H9 (cell line): Measurements from ENCODE around the gene DSCAM. TPM values are rescaled to one million over a fixed set of nuclear protein-coding genes. Genes with fewer than 3 reads are reported as not detected.

ENCODE experiments used
- DNase-seq: peaks from one replicate; pipeline ENCODE4 v3.0.0-alpha.2; 2017
- H2AFZ ChIP-seq: one replicate; pipeline ENCODE4 v1.6.1; 2013; ENCODE audit warnings: mild to moderate bottlenecking, low read length, control low read depth, moderate library complexity
- H2AK5ac ChIP-seq: 2 replicates; pipeline ENCODE4 v1.6.1; 2013; ENCODE audit warnings: low read length, control low read depth, mixed read lengths; ENCODE audit not compliant: insufficient read length
- H2BK120ac ChIP-seq: one replicate; pipeline ENCODE4 v1.6.1; 2013; ENCODE audit warnings: low read depth, mild to moderate bottlenecking, low read length, control low read depth, inconsistent platforms; ENCODE audit not compliant: poor library complexity, severe bottlenecking
- H2BK12ac ChIP-seq: 2 replicates; pipeline ENCODE4 v1.6.1; 2013; ENCODE audit warnings: low read length, control low read depth, mixed read lengths, low read depth; ENCODE audit not compliant: insufficient read length
- H2BK15ac ChIP-seq: 2 replicates; pipeline ENCODE4 v1.6.1; 2013; ENCODE audit warnings: low read depth, low read length, control low read depth
- H2BK20ac ChIP-seq: one replicate; pipeline ENCODE4 v1.6.1; 2013; ENCODE audit warnings: low read depth, mild to moderate bottlenecking, low read length, control low read depth, inconsistent platforms; ENCODE audit not compliant: poor library complexity, severe bottlenecking
- H2BK5ac ChIP-seq: 2 replicates; pipeline ENCODE4 v1.6.1; 2013; ENCODE audit warnings: low read length, control low read depth, mixed read lengths; ENCODE audit not compliant: insufficient read length
- H3K14ac ChIP-seq: 2 replicates; pipeline ENCODE4 v1.6.1; 2013; ENCODE audit warnings: low read length, control low read depth; ENCODE audit not compliant: insufficient read depth
- H3K18ac ChIP-seq: 2 replicates; pipeline ENCODE4 v1.6.1; 2013; ENCODE audit warnings: low read depth, mild to moderate bottlenecking, mixed read lengths, low read length, control low read depth; ENCODE audit not compliant: insufficient read length
- H3K23ac ChIP-seq: 2 replicates; pipeline ENCODE4 v1.6.1; 2013; ENCODE audit warnings: low read length, control low read depth, mixed read lengths, low read depth; ENCODE audit not compliant: insufficient read length
- H3K23me2 ChIP-seq: 2 replicates; pipeline ENCODE4 v1.6.1; 2013; ENCODE audit warnings: low read depth, mild to moderate bottlenecking, mixed read lengths, low read length, control low read depth; ENCODE audit not compliant: insufficient read length, poor library complexity, severe bottlenecking
- H3K27ac ChIP-seq: 2 replicates; pipeline ENCODE4 v1.5.1; 2013; ENCODE audit warnings: low read length, control low read depth, mixed read lengths, low read depth; ENCODE audit not compliant: insufficient read length
- H3K27me3 ChIP-seq: 2 replicates; pipeline ENCODE4 v1.6.1; 2013; ENCODE audit warnings: low read length, control low read depth, inconsistent platforms; ENCODE audit not compliant: insufficient read depth
- H3K4ac ChIP-seq: 2 replicates; pipeline ENCODE4 v1.6.1; 2013; ENCODE audit warnings: low read depth, mild to moderate bottlenecking, control low read depth, inconsistent platforms, low read length, moderate library complexity
- H3K4me1 ChIP-seq: 2 replicates; pipeline ENCODE4 v1.6.1; 2013; ENCODE audit warnings: low read length, control low read depth, inconsistent platforms; ENCODE audit not compliant: insufficient read depth
- H3K4me2 ChIP-seq: 2 replicates; pipeline ENCODE4 v1.6.1; 2013; ENCODE audit warnings: low read length, control low read depth, mixed read lengths; ENCODE audit not compliant: insufficient read length, insufficient read depth
- H3K56ac ChIP-seq: 2 replicates; pipeline ENCODE4 v1.6.1; 2013; ENCODE audit warnings: low read depth, mild to moderate bottlenecking, mixed read lengths, low read length, control low read depth; ENCODE audit not compliant: insufficient read length
- H3K79me1 ChIP-seq: 2 replicates; pipeline ENCODE4 v1.6.1; 2013; ENCODE audit warnings: low read depth, mild to moderate bottlenecking, moderate library complexity, low read length, control low read depth, inconsistent platforms; ENCODE audit not compliant: insufficient read depth, poor library complexity, severe bottlenecking
- H3K79me2 ChIP-seq: 2 replicates; pipeline ENCODE4 v1.6.1; 2013; ENCODE audit warnings: low read length, control low read depth, inconsistent platforms; ENCODE audit not compliant: insufficient read depth
- H3K9ac ChIP-seq: 2 replicates; pipeline ENCODE4 v1.6.1; 2013; ENCODE audit warnings: low read length, control low read depth, mixed read lengths; ENCODE audit not compliant: insufficient read length; ENCODE audit errors: extremely low read depth
- H3K9me3 ChIP-seq: one replicate; pipeline ENCODE4 v1.6.1; 2013; ENCODE audit warnings: low read depth, low read length, inconsistent platforms; ENCODE audit not compliant: control insufficient read depth
- H3T11ph ChIP-seq: one replicate; pipeline ENCODE4 v1.6.1; 2013; ENCODE audit warnings: mild to moderate bottlenecking, low read length, control low read depth, inconsistent platforms
- H4K20me1 ChIP-seq: one replicate; pipeline ENCODE4 v1.6.1; 2013; ENCODE audit not compliant: control insufficient read depth, insufficient read length, insufficient read depth
- H4K5ac ChIP-seq: 2 replicates; pipeline ENCODE4 v1.6.1; 2013; ENCODE audit warnings: low read depth, mild to moderate bottlenecking, mixed read lengths, low read length, control low read depth; ENCODE audit not compliant: insufficient read length
- H4K8ac ChIP-seq: replicated peaks from 2 replicates; pipeline ENCODE4 v1.6.1; 2013; ENCODE audit warnings: low read length, control low read depth, mixed read lengths, low read depth; ENCODE audit not compliant: insufficient read length
- H4K91ac ChIP-seq: 2 replicates; pipeline ENCODE4 v1.6.1; 2013; ENCODE audit warnings: low read depth, mild to moderate bottlenecking, moderate library complexity, mixed read lengths, low read length, control low read depth; ENCODE audit not compliant: insufficient read length
- H3K27ac Mint-ChIP-seq, 3 experiments: 2 replicates in 2 of 3; 3 replicates in 1 of 3; pipeline ENCODE4 v1.8.0; 2020 to 2021; ENCODE audit warnings: mixed read lengths in 3 of 3, mild to moderate bottlenecking in 1 of 3, moderate library complexity in 1 of 3
- H3K27me3 Mint-ChIP-seq: 2 replicates; pipeline ENCODE4 v1.8.0; 2021; ENCODE audit warnings: low read depth, mild to moderate bottlenecking, moderate library complexity, mixed read lengths
- H3K36me3 Mint-ChIP-seq, 3 experiments: 2 replicates in 2 of 3; 3 replicates in 1 of 3; pipeline ENCODE4 v1.8.0; 2020 to 2021; ENCODE audit warnings: low read depth in 3 of 3, mixed read lengths in 3 of 3; ENCODE audit not compliant: insufficient read depth in 1 of 3
- H3K4me1 Mint-ChIP-seq, 2 experiments: 2 replicates each; pipeline ENCODE4 v1.8.0; 2020; ENCODE audit warnings: mixed read lengths in 2 of 2
- H3K4me3 Mint-ChIP-seq, 2 experiments: 2 replicates in 1 of 2; 3 replicates in 1 of 2; pipeline ENCODE4 v1.8.0; 2020 to 2021; ENCODE audit warnings: mild to moderate bottlenecking in 2 of 2, mixed read lengths in 2 of 2, moderate library complexity in 1 of 2
- H3K9me3 Mint-ChIP-seq, 2 experiments: 2 replicates in 1 of 2; 3 replicates in 1 of 2; pipeline ENCODE4 v1.8.0; 2020; ENCODE audit warnings: mild to moderate bottlenecking in 2 of 2, mixed read lengths in 2 of 2, moderate library complexity in 1 of 2
- CTCF ChIP-seq: fragments of 200-600 bp; sonication (generic); conservative IDR thresholded peaks from 3 replicates; pipeline ENCODE4 v1.8.0; 2021; ENCODE audit warnings: antibody characterized with exemption, mild to moderate bottlenecking
- WGBS: extraction: QIAGEN DNeasy Blood & Tissue Kit; methylation state at CpG from one replicate; pipeline ENCODE4 v1.1.7; 2013; ENCODE audit warnings: missing lambda C conversion rate, low lambda C conversion rate, mixed read lengths; ENCODE audit not compliant: insufficient read length; ENCODE audit errors: extremely low coverage; 5-methylcytosine and 5-hydroxymethylcytosine counted together
- total RNA-seq: library from RNA; stranded (reverse); gene quantifications from 2 replicates; pipeline ENCODE4 v1.2.1, GENCODE V29; 2021

Gene DSCAM
- total RNA-seq, 1 experiment from 2014 or later: 0.17 TPM

- H3K18ac ChIP-seq: no peak overlapping the region
- H2BK15ac ChIP-seq: no peak overlapping the region
- no peak overlapping the region for H4K8ac ChIP-seq
- no peak overlapping the region for H4K5ac ChIP-seq
- H3K4ac ChIP-seq: no peak overlapping the region
- H3K4me2 ChIP-seq: no peak overlapping the region
- no peaks in the 10 kb centered on the region for H3K79me2 ChIP-seq
- H3K27me3 Mint-ChIP-seq: peaks cover 2% of the 10 kb centered on the region; the same call in 1 of the 2 replicates
- H3K27me3 ChIP-seq: no peaks in the 10 kb centered on the region
- peaks cover 6 to 8% of the 10 kb centered on the region in 2 experiments; a peak in 3 of 4 replicates for H3K4me1 Mint-ChIP-seq
- DNase-seq: no peak
- no peaks in the 10 kb centered on the region for H3K79me1 ChIP-seq
- no peaks in the 10 kb centered on the region; the same call in 1 of the 2 replicates for H3K4me1 ChIP-seq
- no peaks in the 10 kb centered on the region for H3K23me2 ChIP-seq
- no peak overlapping the region for H3T11ph ChIP-seq
- no peak overlapping the region for H2BK12ac ChIP-seq
- H3K4me3 Mint-ChIP-seq: no peak overlapping the region
- H3K56ac ChIP-seq: no peak overlapping the region
- no peaks in the 10 kb centered on the region for H4K20me1 ChIP-seq
- no peak overlapping the region for H2AFZ ChIP-seq
- no CpG with 5 or more reads among the region's 2 CpGs for WGBS
- no peak overlapping the region for H2BK20ac ChIP-seq
- no peak overlapping the region for H3K27ac Mint-ChIP-seq
- H3K27ac ChIP-seq: no peak overlapping the region
- no peak overlapping the region for H3K14ac ChIP-seq
- H3K23ac ChIP-seq: no peak overlapping the region
- H3K36me3 Mint-ChIP-seq: no peaks in the 10 kb centered on the region; a peak in 1 of 7 replicates
- H3K9ac ChIP-seq: no peak overlapping the region
- TF ChIP-seq CTCF: no peak
- no peak overlapping the region for H2BK5ac ChIP-seq
- H2AK5ac ChIP-seq: no peak overlapping the region
- H4K91ac ChIP-seq: no peak overlapping the region
- H2BK120ac ChIP-seq: no peak overlapping the region
- no peaks in the 10 kb centered on the region for H3K9me3 ChIP-seq
- H3K9me3 Mint-ChIP-seq: peaks cover 0 to 3% of the 10 kb centered on the region in 2 experiments; a peak in 2 of 5 replicates
Observed at GRCh38 chr21:40671716-40672115, 175.2 kb downstream of the DSCAM start.
